Glomerular visceral epithelial cell (primary cell): ENCODE measurements around the gene GLIS2.
A peak's percentile ranks its signal among the peaks of the same experiment; 100 is the strongest.

ENCODE experiments used
- DNase-seq: peaks from one replicate; pipeline ENCODE4 v3.0.0-alpha.2; 2016; ENCODE audit errors: extremely low spot score

Gene GLIS2

GRCh38 chr16:4350787-4351659 is 35.2 kb downstream of the GLIS2 start, which contains the start of gene PAM16:
Gene PAM16, minus strand, starts transcription at chr16:4351321. Its CDS starts 87 bp downstream, at chr16:4351234.
- DNase-seq = peak; percentile 95

GRCh38 chr16:4351880-4352279 is 36.0 kb downstream of the GLIS2 start:
- no peak for DNase-seq

GRCh38 chr16:4352843-4353242 is 37.0 kb downstream of the GLIS2 start:
- DNase-seq = no peak

DNA sequence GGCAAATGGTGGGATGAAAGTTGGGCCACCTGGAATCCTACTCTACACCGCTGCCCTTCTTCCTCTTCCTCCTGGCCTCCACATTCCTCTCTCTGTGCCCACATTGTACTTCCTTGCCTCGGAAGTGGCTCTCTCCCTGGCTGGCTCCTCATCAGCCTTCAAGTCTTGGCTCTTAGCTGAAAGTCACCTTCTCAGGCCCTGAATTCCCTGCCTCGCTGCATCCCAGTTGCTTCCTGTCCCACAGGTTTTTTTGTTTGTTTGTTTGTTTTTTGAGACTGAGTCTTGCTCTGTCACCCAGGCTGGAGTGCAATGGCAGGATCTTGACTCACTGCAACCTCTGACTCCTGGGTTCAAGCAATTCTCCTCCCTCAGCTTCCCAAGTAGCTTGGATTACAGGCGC is 37.8 kb downstream of the GLIS2 start:
- DNase-seq = no peak

GRCh38 chr16:4354512-4355409 is 38.9 kb downstream of the GLIS2 start:
- DNase-seq = no peak

DNA sequence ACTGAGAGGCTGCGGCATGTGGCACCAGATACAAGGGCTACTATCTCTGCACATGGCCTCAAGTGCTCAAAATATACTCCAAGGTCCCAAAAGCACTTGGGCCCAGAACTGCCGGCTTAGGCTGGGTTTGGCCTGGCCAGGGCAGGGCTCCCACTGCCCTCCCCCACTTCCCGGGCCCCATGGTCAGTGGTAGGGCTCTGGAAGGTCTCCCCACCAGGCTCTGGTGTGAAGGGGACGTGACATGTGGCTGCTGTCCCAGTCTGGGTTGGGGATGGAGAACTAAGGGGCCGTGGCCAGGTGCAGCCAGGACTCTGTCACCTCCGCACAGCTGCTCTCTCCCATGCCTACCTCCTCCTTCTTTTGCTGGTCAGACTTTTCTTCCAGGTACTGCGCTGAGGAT is 41.0 kb downstream of the GLIS2 start:
- no peak for DNase-seq

DNA sequence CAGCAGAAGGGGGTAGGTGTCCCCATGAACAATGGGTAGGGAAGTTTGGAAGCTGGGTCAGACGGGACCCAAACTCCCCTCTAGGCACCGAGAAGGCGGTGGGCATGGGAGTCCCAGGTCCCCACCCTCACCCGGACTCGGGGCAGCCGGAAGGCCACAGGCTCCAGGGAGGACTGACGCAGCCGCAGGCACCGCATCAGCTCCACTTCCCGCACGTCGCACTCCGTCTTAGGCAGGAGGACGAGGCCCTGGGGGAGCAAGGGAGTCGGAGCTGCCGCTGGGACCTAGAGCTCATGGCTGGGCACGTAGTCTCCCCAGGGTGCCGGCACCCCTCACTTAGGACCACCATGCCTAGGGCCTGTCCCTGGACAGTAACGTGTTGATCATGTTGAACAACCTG is 42.4 kb downstream of the GLIS2 start:
- DNase-seq = no peak

DNA sequence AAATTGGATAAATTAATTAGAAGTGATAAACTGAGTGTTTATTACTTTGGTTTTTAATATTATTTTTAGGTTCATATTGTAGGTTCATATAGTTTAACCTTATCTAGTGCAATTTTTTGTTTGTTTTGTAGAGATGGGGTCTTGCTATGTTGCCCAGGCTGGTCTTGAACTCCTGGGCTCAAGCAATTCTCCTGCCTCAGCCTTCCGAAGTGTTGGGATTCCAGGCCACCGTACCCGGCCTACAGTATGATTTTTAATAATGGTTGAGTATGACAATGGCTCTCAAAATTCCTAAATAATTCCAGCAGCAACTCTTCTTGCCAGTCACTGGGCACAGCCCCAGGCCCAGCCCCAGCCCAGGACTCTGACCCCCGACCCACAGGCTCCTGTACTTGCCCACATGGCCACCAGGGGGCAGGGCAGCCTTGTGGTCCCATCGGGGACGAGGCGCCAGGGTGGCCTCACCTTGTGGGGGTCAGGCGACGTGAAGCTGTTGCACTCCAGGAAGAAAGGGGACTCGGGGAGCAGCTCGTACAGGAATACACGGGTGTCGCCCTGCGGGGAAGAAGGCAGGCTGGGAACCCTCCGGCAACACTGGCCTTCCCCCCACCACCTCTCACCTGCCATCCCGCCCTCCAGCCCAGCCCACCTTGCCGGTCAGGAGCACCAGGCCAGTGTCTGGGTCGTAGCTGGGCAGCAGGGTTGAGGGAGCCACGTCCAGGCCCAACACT is 43.1 kb downstream of the GLIS2 start:
- DNase-seq = peak; percentile 36

GRCh38 chr16:4359914-4360313 is 44.0 kb downstream of the GLIS2 start:
- DNase-seq = no peak

GRCh38 chr16:4360538-4361021 is 44.7 kb downstream of the GLIS2 start:
- no peak for DNase-seq

GRCh38 chr16:4361033-4361943 is 45.4 kb downstream of the GLIS2 start:
- DNase-seq = no peak

- DNase-seq = no peak
These were observed 46.1 kb downstream of the GLIS2 start for GRCh38 chr16:4361944-4362311.

DNA sequence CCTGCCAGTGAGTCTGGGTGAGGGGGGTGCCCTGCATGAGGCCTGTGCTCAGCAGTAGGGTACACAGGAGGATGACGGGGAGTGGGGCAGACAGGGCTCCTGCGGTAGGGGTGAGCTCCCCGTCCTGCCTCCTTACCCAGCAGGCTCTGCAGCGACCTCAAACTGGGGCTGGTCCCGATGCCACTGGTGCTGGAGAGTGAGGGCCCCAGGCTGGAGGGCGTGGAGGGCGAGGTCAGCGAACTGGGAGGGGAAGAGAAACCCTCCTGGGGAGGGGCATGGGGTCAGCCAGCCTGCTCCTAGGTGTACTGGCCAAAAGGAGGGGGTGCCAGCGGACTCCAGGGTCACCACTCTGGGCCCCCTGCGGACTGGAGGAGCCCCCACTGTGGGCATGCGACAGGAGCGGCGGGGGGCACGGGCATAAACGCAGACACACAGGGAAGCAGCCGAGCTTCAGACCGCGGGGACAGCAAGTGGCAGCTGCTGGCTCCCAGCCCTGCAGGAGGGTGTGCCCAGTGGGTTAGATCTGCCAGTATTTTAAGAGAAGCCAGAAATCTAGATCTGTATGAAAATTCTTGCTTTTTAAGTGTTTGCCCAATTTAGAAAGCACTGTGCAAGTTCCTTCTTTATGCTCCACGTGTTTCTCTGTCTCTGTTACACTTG is 46.7 kb downstream of the GLIS2 start:
- DNase-seq = no peak

DNA sequence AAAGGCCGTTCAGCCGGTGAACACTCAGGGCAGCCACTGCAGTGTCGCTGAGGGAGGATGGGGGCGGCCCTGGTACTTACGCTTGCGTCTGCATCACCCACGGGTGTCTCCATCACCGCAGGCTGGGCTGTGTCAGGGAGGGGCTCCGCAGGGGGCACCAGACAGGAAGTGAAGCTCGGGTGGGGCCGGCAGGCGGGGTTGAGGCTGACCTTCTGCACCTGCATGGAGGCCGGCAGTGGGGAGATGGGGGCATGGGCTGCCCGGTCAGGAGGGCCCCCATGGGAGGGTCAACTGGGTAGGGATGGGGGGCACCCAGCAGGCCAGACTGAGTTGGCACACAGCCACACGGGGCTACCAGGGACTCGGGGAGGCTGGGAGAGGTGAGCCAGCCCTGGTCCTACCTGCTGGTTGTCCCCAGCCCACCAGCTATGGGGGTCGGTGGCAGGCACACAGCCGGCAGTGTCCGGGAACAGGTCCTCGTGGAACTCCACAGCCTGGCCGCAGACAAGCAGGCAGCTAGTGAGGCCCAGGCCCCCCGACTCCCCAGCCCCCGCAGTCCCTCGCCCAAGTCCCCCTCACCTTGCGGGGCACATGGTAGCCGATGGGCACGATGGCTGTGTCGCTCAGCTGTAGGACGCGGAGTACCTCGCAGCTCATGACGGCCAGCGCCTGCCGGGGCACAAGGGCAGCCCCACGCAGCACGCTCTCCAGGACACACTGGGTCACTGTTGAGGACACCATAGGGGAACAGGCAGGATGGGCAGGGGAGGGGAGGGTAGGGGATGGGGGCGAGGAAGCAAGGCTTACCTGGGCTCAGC is 48.5 kb downstream of the GLIS2 start:
- no peak for DNase-seq

- no peak for DNase-seq
These were observed 49.1 kb downstream of the GLIS2 start for GRCh38 chr16:4365014-4365406.

DNA sequence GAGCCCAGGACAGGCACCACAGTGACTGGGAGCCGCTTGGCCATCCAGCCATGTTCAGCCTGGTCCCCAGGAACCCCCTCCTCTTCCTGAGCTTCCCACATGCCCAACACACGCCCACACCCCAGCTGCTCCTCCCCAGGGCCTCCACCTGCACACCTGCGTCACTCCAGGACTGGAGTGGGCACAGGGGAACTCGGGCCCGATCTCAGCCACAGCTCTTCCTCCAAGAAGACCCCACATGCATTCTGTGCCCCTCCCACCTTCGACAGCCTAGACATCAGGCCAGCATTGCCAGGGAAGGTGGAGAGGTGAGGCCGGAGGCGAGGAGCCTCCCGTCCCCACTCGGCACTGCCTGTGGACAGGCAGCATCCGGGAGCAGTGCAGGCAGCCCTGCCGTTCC is 49.7 kb downstream of the GLIS2 start:
- no peak for DNase-seq

GRCh38 chr16:4366016-4366415 is 50.1 kb downstream of the GLIS2 start:
- no peak for DNase-seq

DNA sequence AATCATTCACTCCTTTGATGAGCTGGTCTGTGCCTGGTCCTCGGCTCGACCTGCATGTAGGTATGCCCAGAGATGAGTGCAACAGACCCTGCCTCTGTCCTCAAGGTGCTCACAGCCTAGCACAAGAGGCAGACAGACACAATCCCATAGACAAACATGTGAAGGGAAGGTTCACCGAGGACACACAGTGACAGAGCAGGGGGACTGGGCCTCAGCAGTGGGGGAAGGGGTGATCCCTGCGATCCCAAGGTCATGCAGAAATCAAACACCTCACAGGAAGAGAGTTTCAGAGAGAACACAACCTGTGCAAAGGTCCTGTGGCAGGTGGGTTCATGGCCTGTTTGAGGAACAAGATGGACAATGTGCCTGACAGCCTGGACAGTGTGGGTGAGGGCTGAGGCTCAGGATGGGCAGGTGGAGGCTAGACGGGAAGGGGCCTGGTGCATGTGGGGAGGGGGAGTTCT is 51.6 kb downstream of the GLIS2 start:
- no peak for DNase-seq

DNA sequence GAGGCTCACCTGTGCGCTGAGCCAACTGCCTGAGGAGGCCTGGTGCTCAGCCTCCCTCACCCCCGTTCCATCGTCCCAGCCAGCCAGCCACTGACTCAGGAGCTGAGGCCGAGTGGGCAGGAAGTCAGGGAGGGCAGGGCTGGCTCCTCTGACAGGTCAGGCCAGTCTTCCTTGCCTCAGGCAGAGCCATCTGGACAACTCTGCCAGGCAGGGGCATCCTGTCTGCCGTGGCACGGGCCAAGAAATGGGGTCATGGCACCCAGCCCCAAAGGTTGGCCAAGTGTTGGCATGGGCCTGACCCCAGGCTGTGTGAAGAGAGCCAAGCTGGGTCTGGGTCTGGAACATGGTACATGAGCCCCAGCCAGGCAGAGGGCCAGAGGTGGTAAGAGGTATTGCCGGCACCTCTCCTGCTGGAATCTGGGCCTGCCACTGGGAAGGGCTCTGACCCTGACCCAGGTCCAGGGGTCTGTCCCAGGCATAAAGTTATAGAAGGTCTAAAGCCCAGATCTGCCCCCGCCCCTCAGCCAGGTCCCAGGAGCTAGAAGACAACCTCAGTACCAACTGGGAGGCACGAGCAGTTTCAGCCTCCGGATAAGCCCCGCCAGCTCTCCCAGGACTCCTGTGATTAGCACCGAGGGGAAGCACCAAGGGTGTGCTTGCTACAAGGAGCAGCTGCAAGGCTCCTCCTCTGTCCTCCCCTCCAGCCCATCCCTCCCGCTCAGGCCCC is 53.3 kb downstream of the GLIS2 start:
- peak; percentile 72 for DNase-seq
